ENCODE measurements around the gene KMT5C.

Gene KMT5C

DNA sequence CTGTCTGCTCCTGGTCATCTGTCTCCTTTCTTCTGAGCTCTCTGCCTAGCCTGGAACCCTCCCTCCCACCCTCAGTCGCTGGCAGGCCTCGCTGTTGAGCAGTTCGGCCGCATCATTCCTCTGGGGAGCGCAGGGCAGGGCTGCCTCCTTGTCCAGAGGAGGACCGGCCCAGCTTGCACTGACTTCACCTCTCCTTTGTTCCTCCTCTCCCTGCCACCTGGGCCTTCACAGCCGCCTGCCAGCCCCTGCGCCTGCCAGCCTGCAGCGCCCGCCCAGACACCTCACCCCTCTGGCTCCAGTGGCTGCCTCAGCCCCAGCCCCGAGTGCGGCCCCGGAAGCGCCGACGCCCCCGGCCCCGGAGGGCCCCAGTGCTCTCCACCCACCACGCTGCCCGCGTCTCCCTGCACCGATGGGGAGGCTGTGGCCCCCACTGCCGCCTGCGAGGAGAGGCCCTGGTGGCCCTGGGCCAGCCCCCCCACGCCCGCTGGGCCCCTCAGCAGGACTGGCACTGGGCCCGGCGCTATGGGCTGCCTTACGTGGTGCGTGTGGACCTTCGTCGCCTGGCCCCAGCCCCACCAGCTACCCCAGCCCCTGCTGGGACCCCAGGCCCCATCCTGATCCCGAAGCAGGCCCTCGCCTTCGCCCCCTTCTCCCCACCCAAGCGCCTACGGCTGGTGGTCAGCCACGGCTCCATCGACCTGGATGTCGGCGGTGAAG, 7.2 kb downstream of the KMT5C start:
- Mint-ChIP-seq H3K4me3 (no peak overlapping the region), H3K9me3 (no peaks in the 10 kb centered on the region), H3K27ac (no peak overlapping the region), H3K4me1 (ENCODE audit: low read depth) (peaks cover 15% of the 10 kb centered on the region), H3K27me3 (peaks cover 8% of the 10 kb centered on the region), H3K36me3 (ENCODE audit: low read depth) (peaks cover 63% of the 10 kb centered on the region)
- intact Hi-C loops (cut with micrococcal nuclease) = no loop called here

DNA sequence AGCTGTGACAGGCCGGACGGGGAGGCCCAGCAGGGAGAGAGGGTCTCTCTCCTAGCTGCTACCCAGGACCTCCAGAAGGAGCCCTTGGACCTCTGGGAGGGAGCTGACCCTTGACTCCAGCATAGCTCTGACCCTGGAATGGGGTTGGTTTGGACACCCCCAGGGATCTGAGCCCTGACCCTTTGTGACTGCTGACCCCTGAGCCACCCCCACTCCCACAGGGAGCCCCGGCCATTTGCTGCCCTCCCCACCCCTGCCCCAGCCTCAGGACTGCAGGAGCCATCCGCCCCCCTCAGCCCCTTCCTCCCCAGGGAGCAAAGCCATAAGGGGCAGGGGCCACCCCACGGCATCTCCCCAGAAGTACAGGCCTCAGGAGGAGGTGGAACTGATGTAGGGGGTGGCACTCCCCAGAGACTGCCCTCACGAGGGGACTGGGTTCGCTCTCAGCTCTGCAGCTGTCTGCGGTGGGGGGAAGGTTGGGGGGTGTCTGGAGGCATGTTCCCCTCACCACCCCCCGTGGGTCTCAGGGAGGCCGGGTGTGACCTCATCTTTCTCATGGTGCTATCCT, 7.8 kb downstream of the KMT5C start:
- Mint-ChIP-seq H3K9me3 (no peaks in the 10 kb centered on the region), H3K4me1 (ENCODE audit: low read depth) (peaks cover 22% of the 10 kb centered on the region), H3K36me3 (ENCODE audit: low read depth) (peaks cover 56% of the 10 kb centered on the region), H3K27me3 (peaks cover 15% of the 10 kb centered on the region), H3K4me3 (no peak overlapping the region), H3K27ac (no peak overlapping the region)
- intact Hi-C loops (cut with micrococcal nuclease) = no loop called here

GRCh38 chr19:55348317-55349034, 8.8 kb downstream of the KMT5C start:
- Mint-ChIP-seq H3K27me3 (peaks cover 24% of the 10 kb centered on the region), H3K4me3 (no peak overlapping the region), H3K4me1 (ENCODE audit: low read depth) (peaks cover 31% of the 10 kb centered on the region), H3K9me3 (no peaks in the 10 kb centered on the region), H3K36me3 (ENCODE audit: low read depth) (peaks cover 47% of the 10 kb centered on the region), H3K27ac (no peak overlapping the region)
- intact Hi-C loops (cut with micrococcal nuclease) = no loop called here

DNA sequence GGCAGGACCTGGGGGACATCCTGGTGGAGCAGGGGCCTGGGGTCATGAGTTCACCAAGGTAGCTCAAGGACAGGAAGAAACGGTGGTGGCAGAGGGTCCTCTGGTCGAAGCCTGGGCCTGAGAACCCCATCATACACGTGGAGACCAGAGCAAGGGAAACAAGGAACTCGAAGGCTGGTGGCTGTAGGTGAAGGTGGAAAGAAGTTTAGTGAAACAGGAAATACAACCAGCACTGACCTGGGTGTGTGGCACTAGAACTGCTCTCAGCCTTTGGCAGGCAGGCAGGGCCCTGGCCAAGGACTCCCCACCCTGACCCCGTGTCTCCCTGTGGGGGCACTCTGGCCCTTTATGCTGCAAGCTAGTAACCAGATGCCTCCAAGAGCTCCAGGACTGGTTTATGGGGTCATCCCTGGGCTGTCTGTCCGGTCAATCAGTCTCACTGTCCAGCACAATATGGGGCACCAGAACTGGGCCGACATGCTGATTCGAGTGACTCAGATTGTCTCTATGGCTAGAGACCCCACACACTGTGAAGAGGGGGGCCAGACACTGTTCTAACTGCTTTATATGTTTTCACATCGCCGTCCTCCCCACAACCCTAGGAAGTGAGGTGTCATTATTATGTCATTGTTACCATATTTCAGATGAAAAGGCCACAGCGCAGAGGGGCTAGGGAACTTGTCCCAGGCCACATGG, 11.1 kb downstream of the KMT5C start:
- intact Hi-C loops (cut with micrococcal nuclease) = no loop called here
- H3K36me3 Mint-ChIP-seq (ENCODE audit: low read depth) = peaks cover 24% of the 10 kb centered on the region
- H3K4me1 Mint-ChIP-seq (ENCODE audit: low read depth) = peaks cover 29% of the 10 kb centered on the region
- H3K27me3 Mint-ChIP-seq = peaks cover 40% of the 10 kb centered on the region
- H3K27ac Mint-ChIP-seq = no peak overlapping the region
- H3K9me3 Mint-ChIP-seq = no peaks in the 10 kb centered on the region
- no peak overlapping the region for H3K4me3 Mint-ChIP-seq

DNA sequence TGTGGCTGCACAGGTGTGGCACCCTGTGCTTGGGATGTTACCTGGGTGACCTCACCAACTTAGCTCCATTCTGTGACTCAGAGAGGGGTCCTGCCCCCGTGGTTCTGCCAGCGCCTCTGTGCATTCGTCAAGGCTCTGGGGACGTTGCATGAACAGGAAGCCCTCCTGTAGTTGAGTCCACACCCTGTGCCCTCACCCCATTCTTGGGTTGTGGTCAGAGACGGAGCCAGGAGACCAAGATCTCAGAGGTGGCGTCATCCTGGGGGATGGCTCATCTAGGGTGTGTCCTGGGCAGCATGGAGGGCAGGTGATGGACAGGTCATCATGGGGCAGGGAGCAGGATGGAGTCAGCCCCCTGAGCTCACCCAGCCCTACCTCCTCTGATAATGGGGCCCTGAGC, 12.4 kb downstream of the KMT5C start:
- no peaks in the 10 kb centered on the region for H3K9me3 Mint-ChIP-seq
- peaks cover 11% of the 10 kb centered on the region for H3K36me3 Mint-ChIP-seq (ENCODE audit: low read depth)
- peaks cover 52% of the 10 kb centered on the region for H3K27me3 Mint-ChIP-seq
- H3K27ac Mint-ChIP-seq = no peak overlapping the region
- peaks cover 29% of the 10 kb centered on the region for H3K4me1 Mint-ChIP-seq (ENCODE audit: low read depth)
- H3K4me3 Mint-ChIP-seq = no peak overlapping the region
- intact Hi-C loops (cut with micrococcal nuclease) = no loop called here

GRCh38 chr19:55352549-55353145, 13.0 kb downstream of the KMT5C start:
- peaks cover 5% of the 10 kb centered on the region for H3K36me3 Mint-ChIP-seq (ENCODE audit: low read depth)
- peak overlapping the region; percentile 26 for H3K4me3 Mint-ChIP-seq
- peaks cover 29% of the 10 kb centered on the region for H3K4me1 Mint-ChIP-seq (ENCODE audit: low read depth)
- no peak overlapping the region for H3K27ac Mint-ChIP-seq
- intact Hi-C loops (cut with micrococcal nuclease) = no loop called here
- H3K27me3 Mint-ChIP-seq = peaks cover 58% of the 10 kb centered on the region
- H3K9me3 Mint-ChIP-seq = no peaks in the 10 kb centered on the region

DNA sequence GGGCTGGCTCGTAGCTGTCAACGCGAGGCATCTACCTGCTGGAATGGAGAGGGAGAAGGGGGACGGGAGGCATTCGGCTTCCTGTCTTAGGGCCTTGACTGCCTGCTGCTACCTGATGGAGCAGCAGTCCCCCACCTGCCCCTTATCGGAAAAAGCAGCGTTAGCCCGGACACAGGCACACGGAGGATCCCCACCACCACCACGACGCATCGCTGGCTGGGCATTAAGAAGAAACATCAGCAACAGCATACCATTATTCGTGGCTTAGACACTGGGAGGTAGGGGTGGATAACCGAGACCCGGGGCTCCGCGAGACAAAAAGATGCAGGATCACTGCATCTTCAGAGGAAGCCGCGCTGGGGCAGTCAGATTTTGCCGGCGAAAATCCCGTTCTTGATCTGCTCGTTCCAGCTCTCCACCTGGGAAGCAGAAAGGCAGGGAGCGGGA, 13.7 kb downstream of the KMT5C start:
- Mint-ChIP-seq H3K27me3 (peaks cover 64% of the 10 kb centered on the region), H3K4me3 (peak overlapping the region; percentile 75), H3K9me3 (no peaks in the 10 kb centered on the region), H3K27ac (no peak overlapping the region), H3K4me1 (ENCODE audit: low read depth) (peaks cover 29% of the 10 kb centered on the region), H3K36me3 (ENCODE audit: low read depth) (no peaks in the 10 kb centered on the region)
- intact Hi-C loops (cut with micrococcal nuclease) = no loop called here

GRCh38 chr19:55353803-55354697, 14.4 kb downstream of the KMT5C start:
- Mint-ChIP-seq H3K27ac (no peak overlapping the region), H3K9me3 (no peaks in the 10 kb centered on the region), H3K27me3 (peaks cover 70% of the 10 kb centered on the region), H3K4me1 (ENCODE audit: low read depth) (peaks cover 29% of the 10 kb centered on the region), H3K4me3 (peak overlapping the region; percentile 75), H3K36me3 (ENCODE audit: low read depth) (no peaks in the 10 kb centered on the region)
- intact Hi-C loops (cut with micrococcal nuclease) = no loop called here

DNA sequence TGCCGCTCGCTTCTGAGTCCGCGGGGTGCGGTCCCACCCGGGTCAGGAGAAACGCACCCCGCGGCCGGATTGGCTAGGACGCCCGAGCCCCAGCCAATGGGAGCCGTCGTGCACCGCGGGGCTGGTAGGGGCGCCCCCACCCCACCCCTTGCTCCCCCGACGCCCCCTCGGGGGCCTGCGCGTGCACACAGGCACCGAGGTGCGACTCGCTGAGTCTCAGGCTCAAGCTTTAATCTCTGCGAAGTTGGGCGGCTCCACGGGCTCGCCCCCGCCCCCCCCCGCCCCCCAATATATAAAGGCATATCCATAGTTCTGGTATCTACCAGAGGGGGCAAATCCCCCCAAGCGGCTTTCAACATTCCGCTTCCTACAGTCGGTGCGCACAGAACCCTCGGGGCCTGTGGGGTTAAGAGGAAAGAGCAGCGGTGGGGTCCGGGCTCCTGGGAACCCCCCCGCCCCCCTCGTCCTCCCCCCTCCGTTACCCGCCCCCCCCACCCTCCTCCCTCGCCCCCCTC, 15.1 kb downstream of the KMT5C start, which contains the start of gene COX6B2:
COX6B2 (minus strand) TSS at position 22 of the 515 bp plus-strand sequence. CDS start 198 bp downstream, outside the sequence.
- Mint-ChIP-seq H3K36me3 (ENCODE audit: low read depth) (no peaks in the 10 kb centered on the region), H3K4me3 (peak within 1 kb of the TSS; percentile 75), H3K27me3 (peaks cover 70% of the 10 kb centered on the region), H3K27ac (no peak within 1 kb of the TSS), H3K9me3 (no peaks in the 10 kb centered on the region), H3K4me1 (ENCODE audit: low read depth) (peaks cover 29% of the 10 kb centered on the region)
- intact Hi-C loops (cut with micrococcal nuclease) = no loop called here

DNA sequence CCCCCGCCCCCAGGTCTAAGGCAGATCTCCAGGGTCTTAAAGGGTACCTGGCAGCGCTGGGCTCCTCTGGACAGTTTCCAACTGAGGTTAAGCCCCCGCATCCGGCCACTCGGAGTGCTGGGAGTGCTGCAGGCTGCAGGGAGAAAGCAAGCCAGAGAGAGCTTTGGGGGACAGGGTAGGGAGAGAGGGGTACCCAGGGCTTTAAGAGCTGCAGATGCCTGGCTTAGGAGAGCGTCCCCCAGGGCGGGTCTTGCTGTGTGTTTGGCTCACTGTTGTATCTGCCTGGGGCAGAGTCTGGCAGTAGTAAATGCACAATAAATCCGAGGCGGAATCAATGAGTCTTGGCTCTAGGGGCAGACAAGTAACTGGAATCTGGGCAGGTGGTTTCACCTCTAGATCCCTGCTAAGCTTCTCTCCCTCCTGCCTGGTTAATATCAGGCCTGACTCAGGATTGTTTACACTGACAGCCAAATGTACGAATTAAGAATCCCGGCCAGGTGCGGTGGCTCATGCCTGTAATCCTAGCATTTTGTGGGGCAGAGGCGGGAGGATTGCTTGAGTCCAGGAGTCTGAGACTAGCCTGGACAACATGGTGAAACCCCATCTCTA, 15.6 kb downstream of the KMT5C start:
- intact Hi-C loops (cut with micrococcal nuclease) = no loop called here
- peaks cover 70% of the 10 kb centered on the region for H3K27me3 Mint-ChIP-seq
- H3K27ac Mint-ChIP-seq = no peak overlapping the region

DNA sequence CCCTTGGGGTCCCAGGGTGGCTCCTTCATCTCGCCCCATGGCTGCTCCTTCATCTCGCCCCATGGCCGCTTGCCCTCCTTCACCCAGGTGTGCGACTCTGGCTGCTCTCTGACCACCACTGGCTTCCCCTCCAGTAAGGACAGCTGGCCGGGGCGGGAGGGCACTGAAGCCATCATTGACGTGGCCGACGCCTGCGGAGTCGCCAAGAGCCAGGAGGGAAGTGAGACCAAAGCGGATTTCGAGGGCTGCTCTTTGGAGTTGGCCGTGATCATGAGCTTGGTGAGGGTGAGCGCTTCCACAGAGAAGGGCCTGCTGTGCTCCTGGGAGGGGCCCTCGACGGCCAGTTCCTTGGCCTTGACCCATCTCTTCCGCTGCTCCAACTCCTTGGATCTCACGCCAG, 18.8 kb downstream of the KMT5C start:
- Mint-ChIP-seq H3K4me3 (no peak overlapping the region), H3K4me1 (ENCODE audit: low read depth) (peaks cover 5% of the 10 kb centered on the region), H3K27ac (no peak overlapping the region), H3K9me3 (no peaks in the 10 kb centered on the region), H3K36me3 (ENCODE audit: low read depth) (no peaks in the 10 kb centered on the region), H3K27me3 (peaks cover 48% of the 10 kb centered on the region)
- intact Hi-C loops (cut with micrococcal nuclease) = no loop called here

More for the DNA sequence above, 15.6 kb downstream of the KMT5C start:
- Mint-ChIP-seq H3K4me3 (no peak overlapping the region), H3K9me3 (no peaks in the 10 kb centered on the region), H3K36me3 (ENCODE audit: low read depth) (no peaks in the 10 kb centered on the region), H3K4me1 (ENCODE audit: low read depth) (peaks cover 29% of the 10 kb centered on the region)
